ENCODE results near the gene CHD5. TPM values are rescaled to one million over a fixed set of nuclear protein-coding genes. Genes with fewer than 3 reads are reported as not detected.

CHD5 gene
- total and polyA plus RNA-seq, 7 experiments from 2014 or later = 0.14 to 2.8 (median 0.37) TPM; not detected in 2

GRCh38 chr1:6062670-6063069 is 117.5 kb downstream of the CHD5 start:
- Mint-ChIP-seq H3K9me3 (peaks cover 0 to 1% (median 0%) of the 10 kb centered on the region in 11 donors), H3K27me3 (no peaks in the 10 kb centered on the region), H3K27ac (peak overlapping the region in 2 of 9 donors; percentile 22 to 40), H3K36me3 (peaks cover 0 to 14% (median 0%) of the 10 kb centered on the region in 5 donors), H3K4me1 (peaks cover 0 to 18% (median 12%) of the 10 kb centered on the region in 7 donors), H3K4me3 (no peak overlapping the region)
- intact Hi-C loops (cut with micrococcal nuclease) = no loop called here
- Histone ChIP-seq H3K27ac (ENCODE audit: low read depth, low read length) (no peak overlapping the region), H3K4me3 (ENCODE audit: low read length) (no peak overlapping the region), H3K4me1 (ENCODE audit: control insufficient read depth in 2 of 2, insufficient read depth in 2 of 2, low read length in 2 of 2) (no peaks in the 10 kb centered on the region), H3K9me3 (ENCODE audit: control insufficient read depth in 2 of 3, low read length in 3 of 3) (no peaks in the 10 kb centered on the region), H3K27me3 (ENCODE audit: control insufficient read depth in 2 of 2, insufficient read depth in 2 of 2, low read length in 2 of 2) (no peaks in the 10 kb centered on the region), H3K36me3 (ENCODE audit: control insufficient read depth in 2 of 3, insufficient read depth in 3 of 3, low read length in 3 of 3) (peaks cover 0 to 59% (median 0%) of the 10 kb centered on the region in 3 experiments)
- no peak for ATAC-seq
- DNase-seq = no peak
- ChIA-PET POLR2A (interaction anchor here (1.0 kb wide), 1 partner anchor 35 kb away, joined by 3 read pairs; no protein-coding TSS in a partner anchor), CTCF (no interaction called here)

GRCh38 chr1:6059866-6060265 is 120.3 kb downstream of the CHD5 start:
- CTCF ChIA-PET = no interaction called here
- no peaks in the 10 kb centered on the region for H3K27me3 Mint-ChIP-seq
- peaks cover 0 to 1% (median 0%) of the 10 kb centered on the region in 11 donors for H3K9me3 Mint-ChIP-seq
- peak overlapping the region in 1 of 9 donors; percentile 28 for H3K27ac Mint-ChIP-seq
- H3K4me1 ChIP-seq (ENCODE audit: control insufficient read depth in 2 of 2, insufficient read depth in 2 of 2, low read length in 2 of 2) = no peaks in the 10 kb centered on the region
- no peak for ATAC-seq
- no peaks in the 10 kb centered on the region for H3K27me3 ChIP-seq (ENCODE audit: control insufficient read depth in 2 of 2, insufficient read depth in 2 of 2, low read length in 2 of 2)
- peaks cover 0 to 39% (median 0%) of the 10 kb centered on the region in 3 experiments for H3K36me3 ChIP-seq (ENCODE audit: control insufficient read depth in 2 of 3, insufficient read depth in 3 of 3, low read length in 3 of 3)
- no peak overlapping the region for H3K4me3 Mint-ChIP-seq
- DNase-seq = no peak
- H3K4me1 Mint-ChIP-seq = peaks cover 7 to 31% (median 21%) of the 10 kb centered on the region in 7 donors
- intact Hi-C loops (cut with micrococcal nuclease) = no loop called here
- H3K27ac ChIP-seq (ENCODE audit: low read depth, low read length) = no peak overlapping the region
- POLR2A ChIA-PET = no interaction called here
- H3K36me3 Mint-ChIP-seq = peaks cover 0 to 22% (median 7%) of the 10 kb centered on the region in 5 donors
- H3K9me3 ChIP-seq (ENCODE audit: control insufficient read depth in 2 of 3, low read length in 3 of 3) = no peaks in the 10 kb centered on the region
- H3K4me3 ChIP-seq (ENCODE audit: low read length) = no peak overlapping the region

- Mint-ChIP-seq H3K4me3 (no peak overlapping the region), H3K36me3 (peaks cover 0 to 35% (median 13%) of the 10 kb centered on the region in 5 donors), H3K4me1 (peaks cover 11 to 28% (median 23%) of the 10 kb centered on the region in 7 donors), H3K27ac (peak overlapping the region in 3 of 9 donors; percentile 10 to 82 (median 12)), H3K27me3 (no peaks in the 10 kb centered on the region), H3K9me3 (peaks cover 0 to 1% (median 0%) of the 10 kb centered on the region in 11 donors)
- ChIA-PET CTCF (no interaction called here), POLR2A (no interaction called here)
- H3K4me3 ChIP-seq (ENCODE audit: low read length) = no peak overlapping the region
- H3K9me3 ChIP-seq (ENCODE audit: control insufficient read depth in 2 of 3, low read length in 3 of 3) = no peaks in the 10 kb centered on the region
- DNase-seq = no peak
- no peak for ATAC-seq
- H3K36me3 ChIP-seq (ENCODE audit: control insufficient read depth in 2 of 3, insufficient read depth in 3 of 3, low read length in 3 of 3) = peaks cover 0 to 45% (median 3%) of the 10 kb centered on the region in 3 experiments
- no peak overlapping the region for H3K27ac ChIP-seq (ENCODE audit: low read depth, low read length)
- intact Hi-C loops (cut with micrococcal nuclease) = no loop called here
- H3K27me3 ChIP-seq (ENCODE audit: control insufficient read depth in 2 of 2, insufficient read depth in 2 of 2, low read length in 2 of 2) = no peaks in the 10 kb centered on the region
- no peaks in the 10 kb centered on the region for H3K4me1 ChIP-seq (ENCODE audit: control insufficient read depth in 2 of 2, insufficient read depth in 2 of 2, low read length in 2 of 2)
Observed at GRCh38 chr1:6057170-6057845, 122.8 kb downstream of the CHD5 start.

- Histone ChIP-seq H3K36me3 (ENCODE audit: control insufficient read depth in 2 of 3, insufficient read depth in 3 of 3, low read length in 3 of 3) (peaks cover 0 to 49% (median 3%) of the 10 kb centered on the region in 3 experiments), H3K9me3 (ENCODE audit: control insufficient read depth in 2 of 3, low read length in 3 of 3) (no peaks in the 10 kb centered on the region), H3K4me3 (ENCODE audit: low read length) (no peak overlapping the region), H3K4me1 (ENCODE audit: control insufficient read depth in 2 of 2, insufficient read depth in 2 of 2, low read length in 2 of 2) (no peaks in the 10 kb centered on the region), H3K27me3 (ENCODE audit: control insufficient read depth in 2 of 2, insufficient read depth in 2 of 2, low read length in 2 of 2) (no peaks in the 10 kb centered on the region), H3K27ac (ENCODE audit: low read depth, low read length) (no peak overlapping the region)
- Mint-ChIP-seq H3K27ac (peak overlapping the region in 5 of 9 donors; percentile 10 to 82 (median 48)), H3K4me3 (no peak overlapping the region), H3K36me3 (peaks cover 0 to 35% (median 13%) of the 10 kb centered on the region in 5 donors), H3K27me3 (no peaks in the 10 kb centered on the region), H3K4me1 (peaks cover 11 to 28% (median 23%) of the 10 kb centered on the region in 7 donors), H3K9me3 (peaks cover 0 to 1% (median 0%) of the 10 kb centered on the region in 11 donors)
- intact Hi-C loops (cut with micrococcal nuclease) = no loop called here
- no peak for DNase-seq
- POLR2A ChIA-PET = no interaction called here
- ATAC-seq = peak; percentile 53
- CTCF ChIA-PET = no interaction called here
Observed at GRCh38 chr1:6056572-6056948, 123.6 kb downstream of the CHD5 start.

GRCh38 chr1:6054596-6054995 is 125.5 kb downstream of the CHD5 start:
- Histone ChIP-seq H3K4me1 (ENCODE audit: control insufficient read depth in 2 of 2, insufficient read depth in 2 of 2, low read length in 2 of 2) (no peaks in the 10 kb centered on the region), H3K9me3 (ENCODE audit: control insufficient read depth in 2 of 3, low read length in 3 of 3) (no peaks in the 10 kb centered on the region), H3K36me3 (ENCODE audit: control insufficient read depth in 2 of 3, insufficient read depth in 3 of 3, low read length in 3 of 3) (peaks cover 0 to 52% (median 3%) of the 10 kb centered on the region in 3 experiments), H3K27ac (ENCODE audit: low read depth, low read length) (no peak overlapping the region), H3K27me3 (ENCODE audit: control insufficient read depth in 2 of 2, insufficient read depth in 2 of 2, low read length in 2 of 2) (no peaks in the 10 kb centered on the region), H3K4me3 (ENCODE audit: low read length) (no peak overlapping the region)
- DNase-seq (no peak), ATAC-seq (no peak)
- peaks cover 0 to 1% (median 0%) of the 10 kb centered on the region in 11 donors for H3K9me3 Mint-ChIP-seq
- H3K27me3 Mint-ChIP-seq = no peaks in the 10 kb centered on the region
- intact Hi-C loops (cut with micrococcal nuclease) = no loop called here
- ChIA-PET CTCF (no interaction called here), POLR2A (no interaction called here)
- peaks cover 11 to 31% (median 28%) of the 10 kb centered on the region in 7 donors for H3K4me1 Mint-ChIP-seq
- H3K27ac Mint-ChIP-seq = no peak overlapping the region
- H3K4me3 Mint-ChIP-seq = no peak overlapping the region
- peaks cover 0 to 39% (median 14%) of the 10 kb centered on the region in 5 donors for H3K36me3 Mint-ChIP-seq

- Histone ChIP-seq H3K36me3 (ENCODE audit: control insufficient read depth in 2 of 3, insufficient read depth in 3 of 3, low read length in 3 of 3) (peaks cover 0 to 62% (median 3%) of the 10 kb centered on the region in 3 experiments), H3K27me3 (ENCODE audit: control insufficient read depth in 2 of 2, insufficient read depth in 2 of 2, low read length in 2 of 2) (no peaks in the 10 kb centered on the region), H3K4me1 (ENCODE audit: control insufficient read depth in 2 of 2, insufficient read depth in 2 of 2, low read length in 2 of 2) (no peaks in the 10 kb centered on the region), H3K9me3 (ENCODE audit: control insufficient read depth in 2 of 3, low read length in 3 of 3) (no peaks in the 10 kb centered on the region), H3K4me3 (ENCODE audit: low read length) (no peak overlapping the region), H3K27ac (ENCODE audit: low read depth, low read length) (no peak overlapping the region)
- no peak for ATAC-seq
- Mint-ChIP-seq H3K27me3 (no peaks in the 10 kb centered on the region), H3K4me1 (peaks cover 11 to 32% (median 28%) of the 10 kb centered on the region in 7 donors), H3K27ac (no peak overlapping the region), H3K9me3 (peaks cover 0 to 1% (median 0%) of the 10 kb centered on the region in 11 donors), H3K4me3 (no peak overlapping the region), H3K36me3 (peaks cover 0 to 36% (median 16%) of the 10 kb centered on the region in 5 donors)
- no peak for DNase-seq
- ChIA-PET POLR2A (interaction anchor here (0.9 to 1.0 kb wide), 2 partner anchors 26 to 59 kb away, joined by 3 read pairs; no protein-coding TSS in a partner anchor), CTCF (no interaction called here)
- intact Hi-C loops (cut with micrococcal nuclease) = no loop called here
Observed at GRCh38 chr1:6053206-6053546, 126.9 kb downstream of the CHD5 start.
